ENCODE results near the gene ABTB2.
"Not testable (repeated sequence)": the region's sequence is repeated elsewhere in the genome, so short reads cannot be mapped to it uniquely, and the experiment has no call there.

Gene ABTB2

GRCh38 chr11:34397120-34397519, 39.3 kb upstream of the ABTB2 start:
- TF ChIP-seq CTCF (conservative IDR thresholded peaks at IDR 0.05) (no peak), ZFX (IDR thresholded peaks at IDR 0.05) (no peak)
- no peak overlapping the region; the same call in 1 of the 2 replicates for H3K27ac ChIP-seq

- no peak for TF ChIP-seq CTCF (conservative IDR thresholded peaks at IDR 0.05)
- no peak for TF ChIP-seq ZFX (IDR thresholded peaks at IDR 0.05)
- peak overlapping the region; percentile 41 for H3K27ac ChIP-seq
Measured at GRCh38 chr11:34395916-34396550, 38.2 kb upstream of the ABTB2 start.

- TF ChIP-seq CTCF (conservative IDR thresholded peaks at IDR 0.05) (no peak), ZFX (IDR thresholded peaks at IDR 0.05) (no peak)
- no peak overlapping the region for H3K27ac ChIP-seq
Measured at GRCh38 chr11:34394771-34395300, 37.0 kb upstream of the ABTB2 start.

- TF ChIP-seq CTCF (conservative IDR thresholded peaks at IDR 0.05): no peak
- no peak for TF ChIP-seq ZFX (IDR thresholded peaks at IDR 0.05)
Measured at GRCh38 chr11:34387653-34388052, 29.8 kb upstream of the ABTB2 start.

GRCh38 chr11:34386356-34386755, 28.5 kb upstream of the ABTB2 start:
- not testable (repeated sequence) for H3K27ac ChIP-seq

More at GRCh38 chr11:34387653-34388052, 29.8 kb upstream of the ABTB2 start:
- no peak overlapping the region for H3K27ac ChIP-seq

GRCh38 chr11:34382532-34383276, 24.9 kb upstream of the ABTB2 start:
- TF ChIP-seq ZFX (IDR thresholded peaks at IDR 0.05): no peak
- TF ChIP-seq CTCF (conservative IDR thresholded peaks at IDR 0.05): no peak
- H3K27ac ChIP-seq: no peak overlapping the region

- TF ChIP-seq CTCF (conservative IDR thresholded peaks at IDR 0.05): no peak
- no peak for TF ChIP-seq ZFX (IDR thresholded peaks at IDR 0.05)
- no peak overlapping the region for H3K27ac ChIP-seq
Measured at GRCh38 chr11:34381775-34382174, 24.0 kb upstream of the ABTB2 start.
